Measurements from ENCODE around the gene CLIP4.

Gene CLIP4

DNA sequence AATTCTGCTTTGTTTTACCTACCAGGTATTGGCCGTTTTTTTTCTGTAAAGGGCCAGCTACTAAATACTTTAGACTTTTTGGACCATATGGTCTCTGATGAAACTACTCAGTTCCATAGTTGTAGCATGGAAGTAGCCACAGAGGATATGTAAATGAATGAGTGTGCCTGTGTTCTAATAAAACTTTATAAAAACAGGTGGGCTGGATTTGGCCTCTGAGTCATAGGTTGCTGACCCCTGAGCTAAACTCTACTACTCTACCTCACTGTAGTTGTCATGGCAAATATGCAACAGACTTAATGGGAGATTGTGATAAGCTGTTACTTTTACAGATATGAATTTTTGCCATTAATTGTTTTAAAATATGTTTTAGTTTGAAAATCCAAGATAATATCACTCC, 19.7 kb downstream of the CLIP4 start:
- no peak for DNase-seq (ENCODE audit: low read depth)

DNA sequence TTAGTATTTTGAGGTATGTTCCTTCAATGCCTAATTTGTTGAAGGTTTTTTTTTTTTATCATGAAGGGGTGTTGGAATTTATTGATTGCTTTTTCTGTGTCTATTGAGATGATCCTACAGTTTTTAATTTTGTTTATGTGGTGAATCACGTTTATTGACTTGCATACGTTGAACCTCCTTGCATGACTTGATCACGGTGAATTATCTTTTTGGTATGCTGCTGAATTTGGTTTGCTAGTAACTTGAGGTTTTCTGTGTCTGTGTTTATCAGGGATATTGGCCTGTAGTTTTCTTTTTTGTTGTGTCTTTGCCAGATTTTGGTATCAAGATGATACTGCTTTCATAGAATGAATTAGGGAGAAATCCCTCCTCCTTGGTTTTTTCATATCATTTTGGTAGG, 23.9 kb downstream of the CLIP4 start:
- DNase-seq (ENCODE audit: low read depth), result no peak

DNA sequence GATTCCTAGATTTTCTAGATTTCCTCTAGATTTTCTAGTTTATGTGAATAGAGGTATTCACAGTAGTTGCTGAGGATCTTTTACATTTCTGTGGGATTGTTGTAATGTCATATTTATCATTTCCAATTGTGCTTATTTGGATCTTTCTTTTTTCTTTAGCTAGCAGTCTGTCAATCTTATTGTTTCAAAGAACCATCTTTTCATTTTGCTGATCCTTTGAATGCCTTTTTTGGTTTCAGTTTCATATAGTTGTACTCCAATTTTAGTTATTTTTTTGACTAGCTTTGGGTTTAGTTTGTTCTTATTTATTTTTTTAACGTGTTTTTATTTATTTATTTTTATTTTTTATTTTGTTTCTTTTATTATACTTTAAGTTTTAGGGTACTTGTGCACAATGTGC, 24.5 kb downstream of the CLIP4 start:
- no peak for DNase-seq (ENCODE audit: low read depth)

DNA sequence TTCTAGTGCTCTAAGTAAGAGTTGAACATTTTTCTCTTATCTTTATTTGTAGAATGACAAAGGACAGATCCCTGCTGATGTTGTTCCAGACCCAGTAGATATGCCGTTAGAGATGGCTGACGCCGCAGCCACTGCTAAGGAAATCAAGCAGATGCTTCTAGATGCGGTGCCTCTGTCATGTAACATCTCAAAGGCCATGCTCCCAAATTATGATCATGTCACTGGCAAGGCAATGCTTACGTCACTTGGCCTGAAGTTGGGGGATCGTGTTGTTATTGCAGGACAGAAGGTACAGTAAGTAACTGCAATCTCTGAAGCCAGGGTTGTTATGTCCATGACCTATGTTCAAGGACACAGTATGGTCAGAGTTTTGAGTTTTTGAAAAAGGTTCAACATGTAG, 28.4 kb downstream of the CLIP4 start:
- no peak for DNase-seq (ENCODE audit: low read depth)

DNA sequence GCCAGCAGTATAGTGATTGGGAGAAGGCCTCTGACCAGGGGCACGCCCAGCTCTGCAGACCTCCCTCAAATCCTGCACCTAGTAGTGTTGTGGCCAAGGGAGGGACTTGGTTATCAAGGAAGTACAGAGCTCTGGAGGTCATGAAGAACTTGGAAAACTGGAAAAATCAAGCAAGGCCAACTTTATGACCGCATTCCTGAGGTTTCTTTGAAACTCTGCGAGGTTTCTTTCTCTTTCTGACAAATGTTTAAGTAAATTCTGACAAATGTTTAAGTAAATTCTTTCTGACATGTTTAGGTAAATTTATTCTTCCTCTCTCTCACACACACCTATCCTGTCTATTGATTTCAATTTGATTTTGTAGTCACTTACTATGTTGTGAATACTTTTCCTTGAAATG, 31.0 kb downstream of the CLIP4 start:
- DNase-seq (ENCODE audit: low read depth), result no peak

DNA sequence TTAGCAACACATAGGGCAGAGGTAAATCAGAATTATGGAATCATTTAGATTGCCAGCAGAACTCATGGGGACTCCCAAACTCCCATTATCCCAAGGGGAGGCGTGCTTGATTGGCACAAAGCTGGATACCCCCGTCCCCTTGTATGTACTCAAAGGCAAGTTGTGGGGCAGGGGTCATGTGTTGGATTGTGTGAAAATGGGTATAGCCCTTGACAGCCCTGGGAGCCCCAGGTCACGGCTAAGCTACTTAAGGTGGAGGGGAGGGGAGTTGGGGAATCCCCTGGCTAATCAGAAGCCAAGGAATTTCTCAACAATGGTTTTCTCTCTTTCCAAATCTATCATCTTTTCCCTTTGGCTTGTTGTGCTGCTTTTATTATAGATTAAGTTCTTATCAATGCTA, 32.7 kb downstream of the CLIP4 start:
- DNase-seq (ENCODE audit: low read depth), result no peak

DNA sequence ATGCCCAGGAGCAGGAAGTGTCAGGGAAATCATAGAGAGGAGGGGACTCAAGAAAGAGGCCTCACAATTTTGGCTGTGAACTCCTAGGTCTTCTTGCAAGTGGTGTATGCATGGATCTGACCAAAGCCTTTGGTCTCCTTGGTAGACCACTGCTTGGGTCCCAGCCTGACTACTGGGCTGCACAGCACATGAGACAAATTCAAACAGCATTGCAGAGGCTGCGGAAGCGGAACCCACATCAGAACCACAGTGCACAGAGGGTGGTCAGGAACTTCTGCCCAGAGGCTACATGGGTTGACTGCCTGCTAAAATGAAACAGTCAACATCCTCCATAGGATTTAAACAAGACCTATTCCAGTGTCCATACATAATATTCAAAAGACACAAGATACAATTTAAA, 39.4 kb downstream of the CLIP4 start:
- no peak for DNase-seq (ENCODE audit: low read depth)

DNA sequence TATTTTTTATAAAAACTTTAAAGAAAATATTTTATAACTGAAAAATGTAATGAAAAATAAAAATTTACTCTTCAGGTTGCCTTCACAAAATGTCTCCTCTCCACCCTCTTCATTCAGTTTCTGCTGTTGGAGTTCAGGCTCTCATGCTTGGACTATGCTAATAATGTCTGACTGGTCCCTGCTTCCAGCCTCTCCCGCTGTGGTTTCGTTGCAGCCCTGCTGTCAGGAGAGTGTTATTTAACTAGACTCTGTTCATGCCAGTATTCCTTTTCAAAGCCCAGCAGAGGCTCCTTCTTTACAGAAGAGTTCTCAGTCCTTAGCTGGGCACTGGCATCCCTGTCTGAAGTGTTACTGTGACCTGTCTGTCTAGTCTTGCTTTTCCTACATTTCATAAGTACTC, 40.4 kb downstream of the CLIP4 start:
- no peak for DNase-seq (ENCODE audit: low read depth)

DNA sequence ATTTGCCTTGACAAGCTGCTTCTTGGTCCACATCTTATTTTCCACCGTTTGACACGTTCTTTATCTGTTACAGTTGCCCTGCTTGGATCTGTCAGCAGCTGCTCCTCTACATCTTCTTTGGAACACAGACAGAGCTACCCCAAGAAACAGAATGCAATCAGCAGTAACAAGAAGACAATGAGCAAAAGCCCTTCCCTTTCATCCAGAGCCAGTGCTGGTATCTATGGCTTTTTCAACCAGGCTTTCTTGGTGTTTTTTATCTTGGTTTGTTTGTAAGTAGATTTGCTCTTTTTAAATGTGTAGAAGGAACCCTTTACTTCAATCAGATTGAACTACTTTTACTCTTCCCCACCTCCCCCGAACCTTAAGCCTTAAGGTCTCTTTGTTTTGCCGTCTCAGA, 41.9 kb downstream of the CLIP4 start:
- no peak for DNase-seq (ENCODE audit: low read depth)

DNA sequence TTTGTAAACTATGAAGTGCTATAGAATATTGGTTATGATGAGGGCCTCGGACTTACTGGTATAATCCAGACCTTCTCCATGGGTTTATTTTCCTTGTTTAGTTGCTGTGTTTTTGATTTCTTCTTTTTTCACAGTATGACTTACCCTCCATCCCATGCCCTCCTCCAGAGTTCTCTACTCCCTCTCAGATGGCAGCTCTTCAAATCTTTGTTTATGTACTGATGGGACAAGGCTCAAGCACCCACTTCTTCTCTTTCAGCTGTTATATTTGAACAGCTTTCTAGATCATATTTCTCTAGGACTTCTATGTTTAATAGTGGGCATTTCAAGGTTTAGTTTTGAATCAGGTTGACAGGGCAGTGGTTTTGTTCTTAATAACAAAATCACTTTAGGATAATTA, 43.9 kb downstream of the CLIP4 start:
- DNase-seq (ENCODE audit: low read depth), result no peak

DNA sequence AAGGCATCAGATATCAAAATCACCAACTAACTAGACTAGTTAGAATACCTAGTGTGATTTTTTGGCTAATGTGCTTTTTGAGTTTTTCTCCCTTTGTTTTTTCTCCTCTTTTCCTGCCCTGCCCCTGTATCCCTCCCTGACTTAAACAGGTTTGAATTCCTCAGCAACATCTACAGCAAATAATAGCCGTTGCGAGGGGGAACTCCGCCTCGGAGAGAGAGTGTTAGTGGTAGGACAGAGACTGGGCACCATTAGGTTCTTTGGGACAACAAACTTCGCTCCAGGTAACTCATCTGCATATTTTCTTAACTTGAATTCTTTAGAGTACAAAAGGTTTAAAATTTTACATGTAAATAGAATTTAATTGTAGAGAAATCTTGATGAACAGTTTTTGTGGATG, 45.0 kb downstream of the CLIP4 start:
- no peak for DNase-seq (ENCODE audit: low read depth)

DNA sequence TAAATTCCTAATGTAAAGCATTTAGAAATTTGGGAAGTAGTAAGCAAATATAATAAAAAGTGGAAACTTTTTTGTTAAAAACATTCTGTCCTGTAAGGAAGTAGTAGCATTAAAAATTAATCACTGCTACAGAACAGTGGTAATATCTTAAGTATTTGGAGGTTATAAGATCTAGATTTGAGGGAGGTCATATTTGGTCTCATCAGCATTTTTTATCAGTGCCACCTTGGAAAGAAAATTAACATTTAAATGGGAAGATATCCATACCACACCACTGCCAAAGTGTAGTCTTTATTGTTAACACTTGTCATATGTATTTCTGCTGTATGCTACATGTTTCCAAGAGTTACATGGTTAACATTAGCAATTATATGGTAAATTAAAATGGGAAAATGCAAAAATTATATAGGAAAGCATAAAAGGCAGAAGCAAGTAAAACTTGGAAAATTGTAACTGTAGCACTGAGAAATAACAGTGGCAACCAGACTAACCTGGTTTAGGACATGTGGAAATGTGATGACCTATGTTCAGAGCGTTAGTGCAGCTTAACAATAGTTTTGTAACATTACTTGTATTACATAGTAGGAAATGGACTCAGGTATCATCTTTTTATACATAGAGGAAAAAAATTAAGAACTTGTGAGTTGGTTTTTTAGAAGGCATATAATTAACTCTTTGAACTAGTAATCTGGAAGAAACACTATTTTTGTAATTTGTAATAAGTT, 47.2 kb downstream of the CLIP4 start:
- DNase-seq (ENCODE audit: low read depth), result no peak

DNA sequence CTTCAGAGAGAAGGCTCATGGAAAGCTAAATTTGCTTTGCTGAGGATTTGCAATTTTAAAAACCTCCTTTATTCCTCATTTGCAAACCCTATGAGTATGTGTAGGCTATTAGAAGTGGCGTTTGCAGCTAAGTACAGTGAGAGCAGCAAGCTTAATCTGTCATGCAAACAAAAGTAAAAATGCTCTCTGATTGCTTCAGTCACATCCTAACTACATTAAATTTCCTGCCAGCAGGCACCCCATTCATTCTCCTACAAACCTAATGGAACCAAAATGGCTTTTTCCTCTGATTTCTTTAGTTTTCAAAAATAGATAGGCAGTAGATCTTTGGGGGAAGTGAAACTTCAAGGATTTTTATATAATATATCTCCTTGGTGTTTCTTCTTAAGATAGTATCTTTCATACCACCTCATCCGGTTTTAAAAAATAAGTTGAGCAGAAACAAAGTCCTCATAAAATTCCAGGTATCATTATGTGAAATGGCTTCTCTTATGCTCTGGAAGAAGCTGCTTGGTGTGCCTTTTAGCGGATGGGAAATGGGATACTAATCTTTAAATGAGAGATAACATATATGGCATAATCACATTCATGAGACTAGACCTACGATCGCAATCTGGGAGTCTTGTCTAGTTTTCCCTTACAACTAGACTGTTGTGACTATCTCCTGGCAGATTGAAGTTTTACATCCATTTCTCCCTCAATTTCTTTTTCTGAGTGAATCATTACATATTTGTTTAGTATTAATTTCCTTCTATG, 49.1 kb downstream of the CLIP4 start:
- DNase-seq (ENCODE audit: low read depth), result no peak

DNA sequence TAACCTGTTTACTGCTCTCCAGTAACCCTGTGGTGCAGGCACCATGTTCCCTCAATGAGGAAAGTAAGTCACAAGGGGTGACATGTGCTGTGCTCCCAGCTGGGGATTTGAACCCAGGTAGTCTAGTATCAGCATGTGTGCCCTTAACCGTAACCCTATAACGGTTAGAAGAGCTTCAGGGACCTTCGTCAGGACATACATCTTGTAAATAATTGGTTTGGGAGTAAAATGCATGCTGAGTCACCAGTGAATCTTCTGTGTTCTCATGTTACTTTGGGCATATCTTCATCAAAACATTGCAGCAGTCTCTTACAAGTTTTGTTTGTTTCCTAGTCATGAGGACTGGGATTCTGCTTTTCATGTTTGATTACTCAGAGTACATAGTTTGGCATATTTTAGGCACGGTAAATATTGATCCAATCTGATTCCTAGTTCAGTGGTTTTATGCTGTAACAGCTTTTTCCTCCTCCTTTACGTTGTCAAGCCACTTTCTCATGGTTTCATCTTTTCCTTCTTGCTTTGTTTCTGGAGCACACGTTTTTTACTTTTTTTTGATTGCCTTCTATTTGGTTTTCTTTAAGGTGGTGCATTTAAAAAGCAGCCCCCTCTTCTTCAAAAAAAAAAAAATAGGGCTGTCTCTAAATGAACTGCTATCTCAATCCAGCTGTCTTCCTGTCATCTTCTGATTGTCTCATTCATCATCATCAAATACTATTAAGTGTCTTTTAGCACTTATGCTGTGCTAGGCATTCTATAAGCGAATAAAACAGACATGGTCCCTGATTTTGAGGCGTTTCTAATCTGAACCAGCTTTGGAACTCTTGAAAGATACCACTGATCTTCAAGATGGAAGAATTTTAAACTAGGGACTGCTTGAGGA, 50.4 kb downstream of the CLIP4 start:
- no peak for DNase-seq (ENCODE audit: low read depth)

DNA sequence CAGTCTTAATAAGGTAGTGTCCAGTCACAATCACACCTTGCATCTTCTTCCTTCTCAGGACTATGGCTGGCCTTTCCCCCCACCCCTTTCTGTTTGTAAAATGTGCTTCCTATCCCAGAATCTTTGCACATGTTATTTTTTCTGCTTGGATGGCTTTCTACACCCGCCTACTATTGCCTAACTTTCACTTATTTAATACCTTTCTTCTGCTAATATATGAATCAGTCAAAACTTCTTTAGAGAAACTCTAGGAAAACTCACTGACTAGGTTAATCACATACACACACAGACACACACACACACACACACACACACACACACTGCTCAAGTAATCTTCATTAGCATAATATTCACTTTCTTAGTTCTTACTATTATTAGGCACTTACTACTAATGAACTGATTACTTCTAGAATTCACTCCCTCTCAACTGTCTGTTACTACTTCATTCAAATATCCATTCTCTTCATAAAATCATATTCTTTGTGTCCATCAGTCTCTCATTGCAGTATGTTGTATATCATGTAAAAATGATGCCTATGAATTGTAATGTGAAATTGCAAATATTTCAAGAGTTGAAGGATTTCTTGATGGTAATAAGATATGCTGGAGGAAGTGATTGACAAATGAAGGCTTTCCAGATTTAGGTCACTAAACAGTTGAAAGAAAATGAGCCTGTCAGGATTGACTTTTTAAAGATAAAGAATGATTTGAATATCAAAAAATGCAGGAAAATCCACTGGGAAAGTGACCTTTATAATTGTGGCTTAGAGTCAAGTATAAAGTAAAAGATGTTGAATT, 51.2 kb downstream of the CLIP4 start:
- DNase-seq (ENCODE audit: low read depth), result no peak

DNA sequence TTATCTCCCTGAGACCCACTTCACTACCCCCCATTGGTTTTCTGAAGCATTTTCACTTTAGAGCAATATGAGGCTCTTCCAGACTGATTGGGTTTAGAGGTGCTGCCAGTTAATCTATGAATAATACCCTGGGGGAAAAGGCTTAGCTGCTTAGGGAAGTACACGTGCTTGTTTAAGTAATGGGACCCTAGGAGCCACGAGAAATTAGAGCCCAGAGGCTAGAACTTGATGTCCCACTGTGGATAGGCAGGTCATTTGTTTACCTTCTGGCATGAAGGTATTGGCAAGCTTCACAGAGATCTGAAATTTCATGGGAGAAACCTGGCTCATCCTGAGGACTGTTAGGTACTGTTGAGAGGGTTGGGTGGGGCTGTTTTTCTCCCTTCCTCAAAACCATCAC, 59.7 kb downstream of the CLIP4 start:
- DNase-seq (ENCODE audit: low read depth), result no peak

DNA sequence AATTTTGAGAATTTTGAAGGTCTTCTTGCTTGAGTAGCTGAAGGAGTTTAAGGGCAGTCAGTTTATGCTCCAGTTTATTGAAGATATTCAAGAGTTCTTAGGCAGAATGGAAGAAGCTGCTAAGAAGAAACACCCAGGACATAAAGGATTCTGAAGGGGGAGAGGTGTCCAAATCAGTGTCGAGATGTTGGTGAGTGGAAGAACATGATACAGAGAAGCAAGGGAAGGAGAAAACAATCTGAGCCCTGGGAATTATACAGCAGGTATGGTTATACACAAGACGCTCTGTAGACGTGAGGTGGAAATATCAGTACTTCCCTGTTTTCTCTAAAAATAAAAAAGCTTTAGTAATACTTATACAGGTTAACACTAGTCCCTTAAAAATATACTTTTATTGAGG, 60.1 kb downstream of the CLIP4 start:
- DNase-seq (ENCODE audit: low read depth), result no peak

DNA sequence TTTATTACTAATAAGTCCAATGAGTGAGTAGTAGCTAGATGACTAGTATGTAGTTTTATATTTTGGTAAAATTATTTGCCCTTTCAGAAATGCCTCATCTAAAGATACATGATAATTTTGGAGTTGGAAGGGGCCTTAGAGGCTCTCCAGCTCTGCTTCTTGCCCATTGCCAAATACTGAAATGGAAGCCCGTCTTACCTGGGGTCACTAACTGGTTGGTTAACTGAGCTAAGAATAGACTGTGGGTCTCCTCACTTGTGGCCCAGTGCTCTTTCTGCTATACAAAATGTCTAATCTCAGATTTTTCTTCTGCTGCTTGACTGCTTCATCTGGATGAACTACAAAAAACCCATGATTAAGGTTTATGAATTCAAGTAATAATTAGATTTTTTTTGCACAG, 67.1 kb downstream of the CLIP4 start:
- DNase-seq (ENCODE audit: low read depth), result no peak

DNA sequence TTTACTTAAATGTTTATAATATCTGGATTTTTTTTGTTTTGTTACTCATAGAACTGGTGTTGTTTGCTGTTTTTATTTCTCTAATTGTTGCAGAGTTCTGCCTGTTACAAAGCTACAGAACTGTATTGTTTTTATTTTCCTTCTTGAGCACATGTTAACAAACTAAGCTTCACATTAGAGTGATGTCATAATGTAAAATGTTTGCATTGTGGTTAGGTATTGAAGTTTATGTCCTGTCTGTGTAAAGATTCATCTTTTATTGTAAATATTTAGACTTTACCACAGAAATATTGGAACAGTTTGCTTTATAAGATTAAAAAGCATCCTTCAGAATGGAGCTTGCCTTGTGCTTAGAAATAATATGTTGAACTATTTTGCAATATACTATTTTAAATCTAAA, 67.7 kb downstream of the CLIP4 start:
- no peak for DNase-seq (ENCODE audit: low read depth)

DNA sequence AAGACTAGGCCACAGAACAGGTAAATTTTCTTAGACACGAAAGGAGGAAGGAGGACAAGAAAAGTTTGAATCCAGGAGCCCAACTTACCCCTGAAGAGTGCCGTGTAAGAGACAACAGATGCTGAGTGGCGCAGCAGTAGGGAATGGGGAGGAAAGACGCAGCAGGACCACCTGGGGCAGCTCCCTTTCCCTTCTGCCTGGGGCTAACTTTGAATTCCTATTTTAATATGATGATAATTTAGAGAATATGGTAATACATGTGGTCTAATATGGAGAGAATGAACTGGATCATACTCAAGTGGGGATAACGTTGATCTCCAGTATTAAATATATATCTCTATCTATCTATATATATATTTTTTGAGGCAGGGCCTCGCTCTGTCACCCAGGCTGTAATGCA, 69.3 kb downstream of the CLIP4 start:
- DNase-seq (ENCODE audit: low read depth), result no peak

DNA sequence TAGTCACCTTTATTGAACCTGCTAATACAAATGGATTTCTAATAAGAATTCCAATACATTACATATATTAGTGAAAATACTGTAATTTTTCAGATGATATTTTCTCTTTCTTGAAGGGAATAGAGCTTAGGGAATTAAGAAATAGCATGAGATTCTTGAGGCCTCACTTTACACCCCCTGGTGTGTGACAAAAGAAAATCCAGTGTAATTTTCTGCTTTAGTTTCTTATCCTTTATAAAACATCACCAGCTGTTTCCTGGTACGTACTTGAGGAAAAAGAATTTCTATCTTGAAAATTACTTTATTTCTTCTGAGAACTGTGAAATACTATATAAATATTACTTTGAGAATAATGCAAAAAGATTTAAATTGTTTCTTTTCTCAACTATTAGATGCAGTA, 71.6 kb downstream of the CLIP4 start:
- no peak for DNase-seq (ENCODE audit: low read depth)

DNA sequence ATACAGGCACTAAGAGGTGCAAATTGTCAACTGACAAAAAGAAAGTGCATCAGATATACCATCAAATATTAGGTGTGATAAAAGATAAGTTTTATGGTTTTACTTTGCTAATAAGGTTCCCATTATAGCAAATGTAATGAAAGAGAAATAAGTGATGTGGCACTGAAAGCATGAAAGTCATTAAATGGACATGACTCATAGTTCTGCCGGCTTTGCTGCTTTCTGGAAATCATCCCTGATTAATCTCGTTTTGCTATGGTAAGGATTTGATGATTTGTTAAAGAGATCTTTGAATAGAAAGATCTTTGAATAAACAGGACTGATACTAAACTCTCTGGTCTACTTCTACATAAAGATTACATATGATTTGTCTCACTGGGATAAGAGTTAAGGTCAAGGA, 72.7 kb downstream of the CLIP4 start:
- DNase-seq (ENCODE audit: low read depth), result no peak

All from stimulated activated CD8-positive, alpha-beta memory T cell treated with anti-CD3 and anti-CD28 coated beads, Interleukin-15, amount 100 ng/mL, for 1 hour (primary cell).